GM19468 (cell line): ENCODE data around the gene GCH1.
"Not testable (repeated sequence)": the region's sequence is repeated elsewhere in the genome, so short reads cannot be mapped to it uniquely, and the experiment has no call there.

Experiments
- ATAC-seq: cut with Tn5 transposase; IDR thresholded peaks from one replicate; pipeline ENCODE4 v1.9.1; 2021; ENCODE audit warnings: mild to moderate bottlenecking, moderate library complexity, moderate number of reproducible peaks; ENCODE audit not compliant: unreplicated experiment; ENCODE audit errors: extremely low read depth

Gene GCH1, protein sequence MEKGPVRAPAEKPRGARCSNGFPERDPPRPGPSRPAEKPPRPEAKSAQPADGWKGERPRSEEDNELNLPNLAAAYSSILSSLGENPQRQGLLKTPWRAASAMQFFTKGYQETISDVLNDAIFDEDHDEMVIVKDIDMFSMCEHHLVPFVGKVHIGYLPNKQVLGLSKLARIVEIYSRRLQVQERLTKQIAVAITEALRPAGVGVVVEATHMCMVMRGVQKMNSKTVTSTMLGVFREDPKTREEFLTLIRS

DNA sequence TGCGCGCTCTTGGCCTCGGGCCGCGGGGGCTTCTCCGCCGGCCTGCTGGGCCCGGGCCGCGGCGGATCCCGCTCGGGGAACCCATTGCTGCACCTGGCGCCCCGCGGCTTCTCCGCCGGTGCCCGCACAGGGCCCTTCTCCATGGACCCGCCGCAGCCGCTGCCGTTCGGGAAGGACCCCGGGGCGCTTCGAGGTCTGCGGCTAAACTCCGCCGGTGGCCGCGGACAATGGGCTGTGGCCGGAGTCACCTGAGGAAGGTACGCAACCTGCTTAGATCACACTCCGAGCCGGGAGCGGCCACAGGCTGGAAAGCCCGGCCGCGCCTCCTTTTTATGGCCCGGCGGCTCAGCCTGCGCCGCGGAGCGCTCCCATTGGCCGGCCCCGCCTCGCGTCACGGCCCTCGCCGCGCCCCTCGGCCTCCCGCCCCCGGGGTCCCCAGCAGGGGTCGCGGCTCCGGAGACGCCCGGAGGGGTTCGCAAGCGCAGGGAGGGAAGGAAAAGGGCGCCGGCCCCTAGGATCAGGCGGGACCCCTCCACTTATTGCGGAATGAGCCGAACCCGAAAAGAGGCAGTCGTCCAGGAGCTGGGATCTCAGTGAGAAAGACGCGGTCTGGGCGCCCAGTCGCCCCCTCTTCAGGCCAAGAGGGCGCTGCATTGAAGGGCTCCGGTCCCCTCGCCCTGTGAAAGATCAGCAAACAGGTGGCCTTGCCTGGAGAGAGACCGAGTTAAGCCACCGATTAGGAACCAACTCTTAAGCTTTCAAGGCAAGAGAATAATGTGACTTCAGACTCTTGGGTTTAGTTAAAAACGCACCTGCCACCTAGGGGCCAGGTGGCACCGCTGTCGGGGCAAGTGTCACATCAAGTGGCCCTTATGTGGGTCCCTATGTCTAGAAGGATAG is at the start of gene GCH1:
GCH1 (minus strand) TSS at position 306 of the 900 bp plus-strand sequence; CDS start at position 143, 163 bp downstream.
- peak; percentile 40 for ATAC-seq

DNA sequence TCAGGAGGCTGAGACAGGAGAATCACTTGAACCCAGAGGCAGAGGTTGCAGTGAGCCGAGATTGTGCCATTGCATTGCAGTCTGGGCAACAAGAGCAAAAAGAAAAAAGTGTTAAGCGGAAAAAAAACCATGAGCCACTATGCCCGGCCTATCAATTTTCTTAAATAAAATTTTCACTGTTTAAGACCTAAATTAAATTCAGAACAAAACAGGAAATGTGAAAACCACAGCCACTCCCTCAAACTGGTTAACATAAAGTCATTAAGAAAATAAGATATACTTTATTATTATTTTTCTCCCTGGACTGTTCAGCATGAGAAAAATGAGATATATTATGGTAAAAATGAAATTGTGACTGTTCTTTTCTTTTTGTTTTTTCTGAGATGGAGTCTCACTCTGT is 44.6 kb upstream of the GCH1 start:
- ATAC-seq = no peak

- ATAC-seq = no peak
These were observed 43.9 kb upstream of the GCH1 start for GRCh38 chr14:54946500-54946899.

- ATAC-seq = no peak
These were observed 42.2 kb upstream of the GCH1 start for GRCh38 chr14:54944737-54945391.

DNA sequence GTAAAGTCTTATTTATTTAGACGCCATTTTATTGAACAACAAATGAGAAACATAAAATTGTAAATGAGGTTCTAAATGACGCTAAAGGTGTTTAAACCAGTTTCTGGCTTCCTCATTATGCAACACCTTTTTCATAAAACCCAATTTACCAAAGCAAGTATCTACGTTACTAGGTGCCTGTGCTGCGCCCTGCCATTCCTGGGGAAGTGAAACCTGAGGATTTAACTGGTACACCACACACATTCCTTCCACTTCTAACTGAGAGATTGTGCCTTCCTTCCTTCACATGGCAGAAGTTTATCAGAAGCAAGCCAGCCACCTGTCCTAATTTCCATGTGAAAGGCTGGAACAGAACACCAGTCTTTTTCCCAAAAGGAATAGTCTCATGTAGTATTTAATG is 40.3 kb upstream of the GCH1 start:
- no peak for ATAC-seq

DNA sequence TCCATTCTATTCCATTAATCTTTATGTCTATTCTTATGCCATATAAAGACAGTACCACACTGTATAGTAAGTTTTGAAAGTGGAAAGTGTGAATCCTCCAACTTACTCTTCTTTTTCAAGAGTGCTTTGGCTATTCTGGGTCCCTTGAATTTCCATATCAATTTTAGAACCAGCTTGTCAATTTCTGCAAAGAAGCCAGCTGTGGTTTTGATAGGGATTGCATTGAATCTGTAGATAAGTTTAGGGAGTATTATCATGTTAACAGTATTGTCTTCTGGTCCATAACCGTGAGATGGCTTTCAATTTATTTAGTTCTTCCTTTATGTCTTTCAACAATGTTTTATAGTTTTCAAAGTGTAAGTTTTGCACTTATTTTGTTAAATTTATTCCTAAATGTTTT is 34.2 kb upstream of the GCH1 start:
- no peak for ATAC-seq

DNA sequence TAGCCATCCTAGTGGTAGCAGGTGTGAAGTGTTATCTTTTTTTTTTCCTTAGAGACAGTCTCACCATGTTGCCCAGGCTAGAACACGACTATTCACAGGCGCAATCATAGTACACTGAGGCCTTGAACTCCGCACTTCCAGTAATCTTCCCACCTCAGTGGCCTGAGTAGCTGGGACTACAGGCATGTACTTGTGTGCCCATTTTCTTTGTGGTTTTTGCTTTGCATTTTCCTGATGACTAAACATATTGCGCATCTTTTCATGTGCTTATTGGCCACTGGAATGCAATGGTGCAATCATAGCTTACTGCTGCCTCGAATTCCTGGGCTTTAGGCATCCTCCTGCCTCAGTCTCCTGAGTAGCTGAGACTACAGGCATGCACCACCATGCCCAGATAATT is 33.3 kb upstream of the GCH1 start:
- ATAC-seq = no peak

DNA sequence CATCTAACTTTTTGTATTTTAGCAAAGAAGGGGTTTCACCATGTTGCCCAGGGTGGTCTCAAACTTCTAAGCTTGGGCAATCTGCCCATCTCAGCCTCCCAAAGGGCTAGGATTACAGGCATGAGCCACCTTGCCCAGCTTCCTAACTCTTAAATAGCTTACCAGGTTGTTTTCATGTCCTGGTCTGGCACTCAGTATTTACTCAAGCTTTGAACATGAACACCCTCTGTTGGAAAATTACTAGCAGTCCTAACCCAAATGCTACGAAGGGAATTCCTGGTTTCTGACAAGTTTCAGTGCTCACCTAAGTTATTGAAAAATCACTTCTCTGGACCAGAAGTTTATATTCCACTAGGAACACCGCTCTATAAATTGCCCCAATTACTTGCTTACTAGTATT is 32.5 kb upstream of the GCH1 start:
- ATAC-seq = no peak

GRCh38 chr14:54933006-54933405 is 30.4 kb upstream of the GCH1 start:
- no peak for ATAC-seq

DNA sequence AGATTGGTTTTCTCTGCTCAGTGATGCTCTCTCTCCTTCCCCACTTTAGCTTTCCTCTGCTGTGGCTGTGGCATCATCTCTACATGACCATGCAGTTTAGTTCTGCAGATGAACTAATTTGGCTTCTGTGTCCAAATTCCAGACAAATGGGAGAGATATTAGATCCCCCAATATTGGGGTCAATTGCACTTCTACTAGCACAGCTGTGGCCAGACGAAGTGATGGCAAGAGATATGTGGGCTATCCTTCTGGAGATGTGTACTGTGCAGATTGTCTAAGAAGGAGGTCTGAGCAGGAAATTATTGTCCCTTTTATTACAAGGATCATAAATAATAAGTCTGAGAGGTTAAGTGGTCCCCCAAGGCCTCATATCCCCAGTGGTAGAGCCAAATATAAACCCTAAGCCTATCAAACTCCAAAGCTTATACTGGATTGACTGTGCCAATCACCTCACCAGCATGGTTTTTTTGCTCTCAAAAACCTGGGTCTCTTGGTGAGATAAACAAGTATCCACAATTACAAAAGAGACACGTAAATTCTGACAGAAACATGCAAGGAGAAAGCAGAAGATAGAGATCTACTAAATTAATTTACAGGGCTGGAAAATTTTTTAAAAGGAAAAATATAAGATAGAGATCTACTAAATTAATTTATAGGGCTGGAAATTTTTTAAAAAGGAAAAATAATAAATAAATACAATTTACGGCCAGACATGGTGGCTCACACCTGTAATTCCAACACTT is 29.1 kb upstream of the GCH1 start:
- no peak for ATAC-seq

- ATAC-seq = no peak
These were observed 28.5 kb upstream of the GCH1 start for GRCh38 chr14:54931101-54931500.

GRCh38 chr14:54929556-54929955 is 26.9 kb upstream of the GCH1 start:
- ATAC-seq = no peak

GRCh38 chr14:54928216-54928615 is 25.6 kb upstream of the GCH1 start:
- ATAC-seq = no peak

DNA sequence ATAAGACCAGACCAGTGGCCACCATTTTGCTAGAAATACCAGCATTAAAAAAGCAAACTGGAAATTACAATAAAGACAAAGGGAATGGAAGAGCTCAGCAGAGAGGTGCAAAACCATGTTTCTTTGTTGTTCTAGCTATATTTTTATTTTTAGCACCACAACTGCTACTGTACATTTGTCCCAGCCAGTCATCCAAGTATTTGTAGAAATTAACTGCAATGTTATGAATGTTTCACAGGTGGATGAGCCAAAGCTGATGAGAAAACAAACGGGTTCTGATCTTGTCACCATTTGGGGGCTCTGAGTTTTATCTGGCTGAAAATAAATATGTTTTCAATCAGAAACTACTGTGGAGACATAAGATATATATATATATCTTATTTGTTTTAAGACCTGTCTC is 24.9 kb upstream of the GCH1 start:
- ATAC-seq = no peak

DNA sequence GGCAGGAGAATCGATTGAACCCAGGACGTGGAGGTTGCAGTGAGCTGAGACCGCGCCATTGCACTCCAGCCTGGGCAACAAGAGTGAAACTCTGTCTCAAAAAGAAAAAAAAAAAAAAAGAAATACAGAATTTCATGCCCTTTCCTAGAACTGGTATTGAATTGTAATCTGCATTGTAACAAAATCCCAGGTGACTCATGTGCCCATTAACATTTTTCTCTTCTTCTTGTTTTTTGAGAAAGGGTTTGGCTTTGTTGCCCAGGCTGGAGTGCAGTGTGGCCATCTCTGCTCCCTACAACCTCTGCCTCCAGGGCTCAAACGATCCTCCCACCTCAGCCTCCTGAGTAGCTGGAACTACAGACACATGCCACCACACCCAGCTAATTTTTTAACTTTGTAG is 23.9 kb upstream of the GCH1 start:
- ATAC-seq = not testable (repeated sequence)

GRCh38 chr14:54922598-54922997 is 20.0 kb upstream of the GCH1 start:
- no peak for ATAC-seq

GRCh38 chr14:54920052-54920451 is 17.4 kb upstream of the GCH1 start:
- ATAC-seq = no peak

DNA sequence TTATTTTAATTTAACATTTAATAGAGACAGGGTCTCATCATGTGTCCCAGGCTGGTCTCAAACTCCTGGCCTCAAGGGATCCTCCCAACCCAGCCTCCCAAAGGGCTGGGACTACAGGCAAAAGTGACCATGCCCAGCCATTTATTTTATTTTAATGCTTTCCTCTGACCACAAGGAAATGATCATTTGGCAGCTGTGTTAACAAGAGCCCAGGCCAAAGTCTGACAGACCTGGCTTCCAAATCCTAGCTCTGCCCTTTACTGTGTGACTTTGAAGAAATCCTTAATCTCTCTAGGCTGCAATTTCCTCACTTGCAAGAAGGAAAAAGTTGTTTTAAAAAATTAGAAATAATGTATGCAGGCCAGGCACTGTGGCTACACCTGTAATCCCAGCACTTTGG is 16.7 kb upstream of the GCH1 start:
- no peak for ATAC-seq

- no peak for ATAC-seq
These were observed 15.8 kb upstream of the GCH1 start for GRCh38 chr14:54918427-54918826.

DNA sequence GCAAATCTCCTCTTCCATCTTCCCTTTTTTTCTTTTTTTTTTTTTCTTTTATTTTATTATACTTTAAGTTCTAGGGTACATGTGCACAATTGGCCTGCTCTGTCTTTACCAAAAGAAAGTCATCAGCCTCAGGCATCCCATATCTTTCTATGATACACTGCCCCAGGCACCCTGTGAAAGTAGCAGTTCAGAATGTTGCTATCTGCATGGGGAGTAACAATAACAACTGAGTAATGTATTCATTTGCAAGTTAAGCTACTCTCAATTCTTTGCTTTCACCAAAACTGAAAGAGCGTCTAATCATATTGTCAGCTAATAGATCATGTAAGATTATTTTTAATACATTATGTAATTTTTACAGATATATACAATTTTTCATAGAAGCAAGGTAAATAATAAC is 13.5 kb upstream of the GCH1 start:
- no peak for ATAC-seq
